GM10266 (cell line): ENCODE data around the gene TMEM89.

Experiments
- DNase-seq: peaks from one replicate; pipeline ENCODE4 v3.0.0; 2012; ENCODE audit errors: extremely low spot score
- CTCF ChIP-seq: IDR thresholded peaks from 2 replicates; pipeline ENCODE4 v1.5.1; 2012; ENCODE audit warnings: mild to moderate bottlenecking, low read depth; ENCODE audit not compliant: control insufficient read depth, insufficient read depth; ENCODE audit errors: missing control alignments

Gene TMEM89

DNA sequence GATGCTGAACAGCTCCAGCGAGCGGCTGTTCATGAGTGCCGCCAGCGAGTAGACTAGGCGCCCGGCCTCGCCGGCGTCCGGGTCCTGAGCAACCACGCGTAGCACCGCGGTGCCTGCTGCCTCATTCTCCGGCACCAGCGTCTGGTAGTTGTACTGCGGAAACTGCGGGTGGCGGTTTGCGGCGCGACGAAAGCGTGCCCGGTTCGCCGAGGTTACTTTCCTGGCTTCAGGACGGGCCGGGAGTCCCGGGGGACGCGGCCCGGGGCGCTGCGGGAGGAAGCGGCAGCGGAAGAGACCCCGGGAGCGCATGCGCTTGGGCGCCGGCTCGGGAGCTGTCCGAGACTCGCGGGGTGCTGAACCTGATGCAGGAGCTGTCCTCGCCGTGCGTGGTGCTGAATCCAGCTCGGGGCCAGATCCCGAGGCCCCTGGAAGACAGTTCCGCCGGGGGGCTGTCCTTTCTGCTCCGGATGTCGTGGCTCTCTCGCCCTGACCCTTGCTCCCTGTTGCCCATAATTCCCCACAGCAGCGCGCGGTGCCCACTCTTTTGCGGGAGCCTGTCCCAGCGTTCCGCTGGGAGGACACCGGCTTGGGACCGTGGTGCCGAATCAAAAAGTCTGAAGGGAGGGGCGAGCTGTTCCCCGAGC is 40.1 kb upstream of the TMEM89 start:
- DNase-seq, result peak; percentile 94

GRCh38 chr3:48660800-48661400 is 39.3 kb upstream of the TMEM89 start:
- DNase-seq, result no peak
- no peak for TF ChIP-seq CTCF

More for the DNA sequence above, 40.1 kb upstream of the TMEM89 start:
- TF ChIP-seq CTCF, result no peak

GRCh38 chr3:48656841-48657281 is 35.3 kb upstream of the TMEM89 start:
- no peak for TF ChIP-seq CTCF
- DNase-seq, result no peak

DNA sequence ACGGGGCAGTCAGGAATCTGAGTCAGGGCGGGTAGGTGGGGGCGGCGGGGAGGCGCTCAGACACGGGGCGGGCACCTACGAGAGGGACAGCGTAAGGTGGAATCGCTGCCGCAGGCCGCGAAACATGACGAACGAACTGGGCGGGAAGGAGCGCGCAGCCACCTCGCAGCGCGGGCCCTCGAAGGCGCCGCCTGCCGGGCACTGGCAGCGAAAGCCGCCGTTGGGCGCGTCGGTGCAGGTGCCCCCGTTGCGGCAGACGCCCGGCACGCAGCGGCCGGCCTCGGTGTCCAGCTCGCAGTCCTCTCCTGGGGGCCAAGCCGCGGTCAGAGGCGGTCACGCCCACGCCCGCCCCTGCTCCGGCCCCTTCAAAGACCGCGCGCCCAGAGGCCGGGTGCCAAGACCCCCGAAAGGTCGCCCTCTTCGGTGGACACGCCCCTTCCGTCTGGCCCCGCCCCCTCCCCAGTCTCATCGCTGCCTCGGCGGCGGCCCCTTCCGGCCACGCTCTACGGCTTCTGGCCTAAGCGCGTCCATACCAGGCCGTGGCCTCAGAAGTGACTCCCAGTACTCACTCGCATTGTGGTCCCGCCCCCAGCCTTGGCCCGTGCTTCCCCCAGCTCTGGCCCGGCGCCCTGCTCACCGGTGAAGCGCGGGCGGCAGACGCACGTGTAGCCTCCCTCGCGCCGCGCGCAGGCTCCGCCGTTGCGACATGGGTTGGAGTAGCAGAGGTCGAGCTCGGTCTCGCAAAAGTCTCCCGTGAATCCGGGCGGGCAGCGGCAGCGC is 34.7 kb upstream of the TMEM89 start:
- DNase-seq, result peak; percentile 92
- peak; percentile 82 for TF ChIP-seq CTCF

DNA sequence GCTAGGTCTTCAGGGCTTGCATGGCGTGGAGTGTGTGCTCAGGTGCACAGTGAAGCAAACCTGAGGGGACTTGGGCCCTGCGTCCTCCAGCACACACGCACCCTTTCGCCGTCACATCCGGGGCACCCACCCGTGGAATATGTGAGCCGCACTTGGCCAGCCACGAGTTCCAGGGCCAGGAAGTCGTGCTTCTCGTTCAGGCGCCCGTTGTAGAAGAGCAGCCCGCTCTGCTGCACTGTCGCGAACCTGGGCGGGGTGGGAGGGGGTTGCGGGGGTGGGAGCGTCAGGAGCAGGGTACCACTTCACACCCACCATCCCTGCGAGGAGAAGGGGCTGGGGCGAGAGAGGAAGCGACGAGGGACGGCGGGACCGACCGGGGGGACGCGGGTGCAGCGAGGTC is 34.0 kb upstream of the TMEM89 start:
- peak; percentile 69 for DNase-seq
- no peak for TF ChIP-seq CTCF

- DNase-seq, result no peak
- TF ChIP-seq CTCF, result no peak
Observed at GRCh38 chr3:48655063-48655462, 33.5 kb upstream of the TMEM89 start.
